Measurements from ENCODE around the gene OR56A1. TPM values are rescaled to one million over a fixed set of nuclear protein-coding genes. Genes with fewer than 3 reads are reported as not detected.
"Not testable (repeated sequence)": the region's sequence is repeated elsewhere in the genome, so short reads cannot be mapped to it uniquely, and the experiment has no call there.

Gene OR56A1, protein sequence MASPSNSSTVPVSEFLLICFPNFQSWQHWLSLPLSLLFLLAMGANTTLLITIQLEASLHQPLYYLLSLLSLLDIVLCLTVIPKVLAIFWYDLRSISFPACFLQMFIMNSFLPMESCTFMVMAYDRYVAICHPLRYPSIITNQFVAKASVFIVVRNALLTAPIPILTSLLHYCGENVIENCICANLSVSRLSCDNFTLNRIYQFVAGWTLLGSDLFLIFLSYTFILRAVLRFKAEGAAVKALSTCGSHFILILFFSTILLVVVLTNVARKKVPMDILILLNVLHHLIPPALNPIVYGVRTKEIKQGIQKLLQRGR
- total RNA-seq (2022) (not detected in 2 replicates), Bru-seq, nascent RNA (percentile 16 among the genes with signal in this experiment), BruChase-seq, experiment 1, labeled RNA remaining after a 2-hour chase (percentile 19 among the genes with signal in this experiment), BruChase-seq, experiment 2, labeled RNA remaining after a 6-hour chase (percentile 12 among the genes with signal in this experiment)
- long read RNA-seq = 0 reads

DNA sequence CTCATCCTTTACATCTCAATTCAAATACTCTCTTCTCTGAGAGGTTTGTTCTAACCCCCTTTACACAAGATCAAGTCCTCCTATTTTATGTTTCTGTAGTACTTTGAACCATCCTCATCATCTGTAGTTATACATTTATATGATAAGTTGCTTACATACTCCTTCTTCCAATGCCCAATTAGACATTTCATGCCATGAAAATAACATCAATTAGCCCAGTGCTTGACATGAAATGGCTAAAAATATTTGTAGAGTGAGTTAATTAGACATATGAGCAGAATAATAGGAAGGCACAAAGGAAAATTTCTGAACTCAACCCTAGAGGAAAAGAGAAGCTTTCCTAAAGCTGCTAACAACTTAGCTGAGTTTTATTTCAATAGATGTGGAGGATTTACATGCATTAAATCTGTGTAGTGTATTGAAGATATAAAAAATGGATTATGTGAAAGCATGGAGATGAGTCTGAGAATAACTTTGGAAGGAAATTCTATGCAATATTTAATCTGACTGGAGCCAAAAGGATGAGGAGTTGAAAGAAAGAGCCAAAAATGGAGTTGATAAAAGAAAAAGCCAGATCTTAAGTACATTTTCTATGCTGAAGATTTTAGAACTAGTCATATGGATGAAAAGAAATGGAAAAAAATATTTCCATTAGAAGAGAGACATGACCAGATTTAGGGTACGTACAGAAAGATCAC, at the start of gene OR56A1:
TSS of gene OR56A1 (minus strand) at position 51 of the 698 bp plus-strand sequence. CDS start 3,066 bp downstream, outside the sequence.
- CTCF ChIA-PET = no interaction called here
- BruUV-seq (replicated peaks) = no TSS peak

GRCh38 chr11:6079463-6079862, 48.9 kb upstream of the OR56A1 start:
- TF ChIP-seq CTCF (IDR thresholded peaks at IDR 0.05; ENCODE audit: insufficient read depth in 1 of 2, low read depth in 1 of 2, low read length in 1 of 2, severe bottlenecking in 1 of 2, unreplicated experiment in 1 of 2) = no peak
- POLR2A ChIA-PET = no interaction called here
- peaks cover 20% of the 10 kb centered on the region for H3K9me3 Mint-ChIP-seq (ENCODE audit: unreplicated experiment)
- no peaks in the 10 kb centered on the region for H3K27me3 ChIP-seq (replicated peaks; ENCODE audit: control insufficient read depth, insufficient read depth, low read length)
- no peak overlapping the region for H3K4me3 Mint-ChIP-seq (ENCODE audit: unreplicated experiment)
- no peaks in the 10 kb centered on the region for H3K4me1 ChIP-seq
- no peak for DNase-seq
- H3K4me1 Mint-ChIP-seq (ENCODE audit: low read depth, unreplicated experiment) = no peaks in the 10 kb centered on the region
- no TSS peak for BruUV-seq (replicated peaks)
- peaks cover 7% of the 10 kb centered on the region for H3K27me3 Mint-ChIP-seq (ENCODE audit: insufficient read depth, unreplicated experiment)
- H3K9me3 ChIP-seq = peaks cover 13% of the 10 kb centered on the region
- H3K36me3 Mint-ChIP-seq (ENCODE audit: insufficient read depth, unreplicated experiment) = no peaks in the 10 kb centered on the region
- H3K4me3 ChIP-seq (ENCODE audit: low read depth, low read length) = no peak overlapping the region
- H3K36me3 ChIP-seq (ENCODE audit: control insufficient read depth, insufficient read depth, low read length) = no peaks in the 10 kb centered on the region
- intact Hi-C loops (cut with micrococcal nuclease; ENCODE audit: unreplicated experiment) = no loop called here
- CTCF ChIA-PET = no interaction called here
- no peak overlapping the region for H3K27ac Mint-ChIP-seq (ENCODE audit: unreplicated experiment)

More for the DNA sequence above, at the start of gene OR56A1:
- H3K4me3 Mint-ChIP-seq (ENCODE audit: unreplicated experiment) = no peak within 1 kb of the TSS
- no peak for TF ChIP-seq CTCF (IDR thresholded peaks at IDR 0.05; ENCODE audit: insufficient read depth in 1 of 2, low read depth in 1 of 2, low read length in 1 of 2, severe bottlenecking in 1 of 2, unreplicated experiment in 1 of 2)
- H3K4me1 ChIP-seq = no peaks in the 10 kb centered on the region
- H3K4me1 Mint-ChIP-seq (ENCODE audit: low read depth, unreplicated experiment) = no peaks in the 10 kb centered on the region
- no peak within 1 kb of the TSS for H3K27ac Mint-ChIP-seq (ENCODE audit: unreplicated experiment)
- POLR2A ChIA-PET = no interaction called here
- H3K27me3 Mint-ChIP-seq (ENCODE audit: insufficient read depth, unreplicated experiment) = peaks cover 7% of the 10 kb centered on the region
- no peak for DNase-seq
- H3K36me3 ChIP-seq (ENCODE audit: control insufficient read depth, insufficient read depth, low read length) = no peaks in the 10 kb centered on the region
- intact Hi-C loops (cut with micrococcal nuclease; ENCODE audit: unreplicated experiment) = no loop called here
- no peak within 1 kb of the TSS for H3K4me3 ChIP-seq (ENCODE audit: low read depth, low read length)
- H3K9me3 ChIP-seq = no peaks in the 10 kb centered on the region
- no peaks in the 10 kb centered on the region for H3K9me3 Mint-ChIP-seq (ENCODE audit: unreplicated experiment)
- H3K36me3 Mint-ChIP-seq (ENCODE audit: insufficient read depth, unreplicated experiment) = no peaks in the 10 kb centered on the region
- 0 out of 2 replicates have a peak, but pooled peaks cover 2% of the 10 kb centered on the region for H3K27me3 ChIP-seq (replicated peaks; ENCODE audit: control insufficient read depth, insufficient read depth, low read length)

DNA sequence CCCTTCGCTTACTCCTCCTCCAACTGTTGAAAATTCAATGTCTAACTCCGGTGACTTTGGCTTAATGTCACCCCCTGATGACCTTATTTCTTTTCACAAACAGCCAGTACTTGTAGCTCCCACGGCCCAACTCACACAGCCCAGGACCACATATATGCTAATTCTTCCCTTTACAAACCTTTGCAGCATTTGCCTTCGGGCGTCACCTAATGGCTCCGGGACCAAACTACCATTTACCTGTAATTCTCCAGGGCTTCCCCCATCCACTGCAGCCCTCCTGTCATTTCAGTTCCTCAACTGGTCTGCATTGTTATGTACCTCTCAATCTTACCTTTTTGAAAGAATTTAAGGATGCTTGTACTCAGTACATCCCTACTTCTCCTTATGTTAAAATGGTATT, 47.2 kb upstream of the OR56A1 start:
- intact Hi-C loops (cut with micrococcal nuclease; ENCODE audit: unreplicated experiment) = no loop called here
- Mint-ChIP-seq H3K36me3 (ENCODE audit: insufficient read depth, unreplicated experiment) (no peaks in the 10 kb centered on the region), H3K27ac (ENCODE audit: unreplicated experiment) (no peak overlapping the region), H3K27me3 (ENCODE audit: insufficient read depth, unreplicated experiment) (peaks cover 13% of the 10 kb centered on the region), H3K4me1 (ENCODE audit: low read depth, unreplicated experiment) (no peaks in the 10 kb centered on the region), H3K9me3 (ENCODE audit: unreplicated experiment) (peaks cover 13% of the 10 kb centered on the region), H3K4me3 (ENCODE audit: unreplicated experiment) (no peak overlapping the region)
- Histone ChIP-seq H3K36me3 (ENCODE audit: control insufficient read depth, insufficient read depth, low read length) (no peaks in the 10 kb centered on the region), H3K27me3 (replicated peaks; ENCODE audit: control insufficient read depth, insufficient read depth, low read length) (no peaks in the 10 kb centered on the region), H3K4me1 (no peaks in the 10 kb centered on the region), H3K4me3 (ENCODE audit: low read depth, low read length) (no peak overlapping the region), H3K9me3 (peaks cover 13% of the 10 kb centered on the region)
- BruUV-seq (replicated peaks) = no TSS peak
- ChIA-PET POLR2A (no interaction called here), CTCF (no interaction called here)
- no peak for TF ChIP-seq CTCF (IDR thresholded peaks at IDR 0.05; ENCODE audit: insufficient read depth in 1 of 2, low read depth in 1 of 2, low read length in 1 of 2, severe bottlenecking in 1 of 2, unreplicated experiment in 1 of 2)
- DNase-seq = no peak

DNA sequence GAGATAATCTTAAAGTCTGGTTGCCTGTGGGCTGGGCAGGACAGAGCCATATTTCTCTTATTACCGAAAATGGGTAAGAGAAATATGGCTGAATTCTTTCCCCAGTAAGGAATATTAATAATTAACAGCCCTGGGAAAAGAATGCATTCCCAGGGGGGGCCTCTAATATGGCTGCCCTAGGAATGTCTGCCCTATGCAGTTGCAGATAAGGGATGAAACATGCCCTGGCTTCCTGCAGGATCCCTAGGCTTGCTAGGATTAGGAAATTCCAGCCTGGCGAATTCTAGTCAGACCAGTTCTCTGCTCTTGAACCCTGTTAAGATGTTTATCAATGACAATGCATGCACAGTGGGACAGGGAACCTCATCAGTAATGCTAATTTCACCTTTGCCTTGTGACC, 45.9 kb upstream of the OR56A1 start:
- peaks cover 11% of the 10 kb centered on the region for H3K9me3 Mint-ChIP-seq (ENCODE audit: unreplicated experiment)
- H3K4me1 ChIP-seq; H3K4me1 Mint-ChIP-seq (ENCODE audit: low read depth, unreplicated experiment); BruUV-seq (replicated peaks); H3K4me3 Mint-ChIP-seq (ENCODE audit: unreplicated experiment); H3K27me3 ChIP-seq (replicated peaks; ENCODE audit: control insufficient read depth, insufficient read depth, low read length); H3K36me3 ChIP-seq (ENCODE audit: control insufficient read depth, insufficient read depth, low read length); H3K36me3 Mint-ChIP-seq (ENCODE audit: insufficient read depth, unreplicated experiment); H3K4me3 ChIP-seq (ENCODE audit: low read depth, low read length); intact Hi-C loops (cut with micrococcal nuclease; ENCODE audit: unreplicated experiment); POLR2A ChIA-PET; CTCF ChIA-PET; H3K27ac Mint-ChIP-seq (ENCODE audit: unreplicated experiment): not testable (repeated sequence)
- H3K9me3 ChIP-seq = peaks cover 13% of the 10 kb centered on the region
- peak in 1 of 2 experiments; percentile 39 for DNase-seq
- H3K27me3 Mint-ChIP-seq (ENCODE audit: insufficient read depth, unreplicated experiment) = peaks cover 16% of the 10 kb centered on the region
